GM21423 (cell line): ENCODE results near the gene RSPRY1.

Experiments used
- ATAC-seq: cut with Tn5 transposase; IDR thresholded peaks from one replicate; pipeline ENCODE4 v1.9.1; 2021; ENCODE audit warnings: mild to moderate bottlenecking, moderate library complexity; ENCODE audit not compliant: unreplicated experiment

RSPRY1 gene

DNA sequence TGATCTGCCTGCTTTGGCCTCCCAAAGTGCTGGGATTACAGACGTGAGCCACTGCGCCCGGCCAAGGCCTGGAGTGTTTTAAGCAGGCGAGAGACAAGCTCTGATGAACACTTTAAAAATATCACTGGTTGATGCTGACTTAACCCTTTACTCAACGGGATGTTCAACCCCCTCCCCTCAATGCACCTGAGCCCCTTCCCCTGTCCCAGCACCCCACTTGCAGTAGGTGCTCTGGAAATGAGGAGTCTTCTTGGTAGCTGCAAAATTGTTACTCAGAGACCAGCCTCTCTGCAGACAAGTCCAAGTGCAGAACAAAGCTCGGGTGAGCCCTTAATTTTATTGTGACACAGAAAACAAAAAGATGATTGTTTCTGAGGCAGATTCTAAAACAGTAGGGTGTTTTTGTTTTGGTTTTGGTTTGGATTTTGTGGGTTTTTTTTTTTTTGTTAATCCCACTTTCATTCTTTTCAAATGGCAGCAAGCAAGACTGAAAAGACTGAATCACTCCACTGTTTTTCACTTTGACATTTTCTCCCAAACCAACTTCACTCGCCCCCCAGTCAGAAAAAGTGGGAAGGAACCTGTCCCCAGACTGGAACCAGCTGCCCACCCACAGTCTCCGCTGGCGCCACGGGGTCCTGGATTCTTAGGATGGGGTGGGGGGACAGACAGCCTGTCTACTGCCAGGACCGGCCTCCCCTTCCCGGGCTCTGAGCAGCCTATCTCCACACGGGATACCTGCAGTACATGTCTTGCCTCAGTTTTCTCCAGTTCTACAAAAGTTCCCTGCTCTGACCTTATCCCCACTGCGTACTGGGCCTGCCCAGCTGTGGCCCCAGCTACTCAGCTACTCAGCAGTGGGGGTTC is 103.5 kb downstream of the RSPRY1 start:
- no peak for ATAC-seq
